ENCODE data around the gene SFTA2.
"Not testable (repeated sequence)": the region's sequence is repeated elsewhere in the genome, so short reads cannot be mapped to it uniquely, and the experiment has no call there.

The SFTA2 gene

DNA sequence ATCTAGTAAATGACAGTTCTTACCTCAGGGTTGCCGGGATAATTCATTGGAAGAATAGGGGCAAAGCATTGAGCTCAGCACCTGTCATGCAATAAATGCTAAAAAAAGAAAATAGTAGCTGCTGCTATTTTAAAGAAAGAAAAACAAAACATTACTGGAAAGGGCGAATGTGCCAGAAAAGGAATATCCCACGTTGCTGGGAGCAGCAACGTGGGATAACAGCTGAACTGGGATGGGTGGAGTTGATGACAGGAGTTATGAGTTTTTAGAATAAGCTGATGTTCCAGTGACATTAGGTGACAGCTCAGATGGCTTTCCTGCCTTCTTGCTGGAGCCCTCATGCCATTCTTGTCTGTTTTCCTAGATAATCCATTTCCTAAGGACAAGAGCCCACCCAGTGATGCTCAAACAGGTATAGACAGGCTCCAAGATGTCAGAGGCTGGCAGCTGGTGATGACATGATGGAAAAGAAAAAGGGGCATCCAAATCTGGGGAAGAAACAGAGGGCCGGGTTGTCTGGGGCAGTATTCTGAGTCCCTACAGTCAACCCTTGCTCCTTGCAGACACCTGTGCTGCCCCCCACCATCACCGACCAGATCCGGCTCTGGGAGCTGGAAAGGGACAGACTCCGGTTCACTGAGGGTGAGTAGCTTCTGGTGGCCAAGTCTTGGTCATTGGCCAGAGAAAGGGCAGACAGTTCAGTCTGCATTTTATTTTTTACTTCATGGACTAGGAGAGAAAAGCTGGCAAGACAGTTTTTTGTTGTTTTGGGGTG is 19.0 kb downstream of the SFTA2 start:
- no peak for DNase-seq

DNA sequence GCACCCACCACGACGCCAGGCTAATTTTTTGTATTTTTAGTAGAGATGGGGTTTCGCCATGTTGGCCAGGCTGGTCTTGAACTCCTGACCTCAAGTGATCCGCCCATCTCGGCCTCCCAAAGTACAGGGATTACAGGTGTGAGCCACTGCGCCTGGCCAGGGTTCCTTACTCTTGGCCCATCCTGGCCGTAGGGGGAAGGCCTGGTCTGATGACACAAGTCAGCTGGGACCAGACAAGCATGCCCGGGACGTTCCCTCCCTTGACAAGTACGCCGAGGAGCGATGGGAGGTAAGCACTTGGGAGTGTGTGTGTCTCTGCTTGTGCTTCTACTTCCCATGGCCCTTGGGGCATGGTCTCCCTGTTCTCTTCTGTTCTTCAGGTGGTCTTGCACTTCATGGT is 21.5 kb downstream of the SFTA2 start:
- not testable (repeated sequence) for DNase-seq

DNA sequence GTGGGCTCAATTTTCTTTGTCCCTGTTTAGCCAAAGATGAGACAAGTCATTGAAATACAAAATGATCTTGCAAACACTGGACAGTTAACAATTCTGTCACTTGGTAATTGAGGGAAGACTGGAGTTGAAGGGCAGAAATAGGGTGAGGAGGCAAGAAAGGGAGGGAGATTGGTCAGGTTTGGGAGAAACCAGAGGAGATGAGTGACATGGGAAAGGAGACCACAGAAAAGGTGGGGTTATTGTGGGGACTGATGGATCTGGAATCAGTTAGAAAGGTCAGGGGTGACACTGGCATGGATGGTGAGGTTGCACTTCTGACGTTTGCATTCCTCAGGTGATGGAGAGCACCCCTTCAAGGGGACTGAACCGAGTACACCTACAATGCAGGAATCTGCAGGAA is 23.3 kb downstream of the SFTA2 start:
- DNase-seq = no peak

DNA sequence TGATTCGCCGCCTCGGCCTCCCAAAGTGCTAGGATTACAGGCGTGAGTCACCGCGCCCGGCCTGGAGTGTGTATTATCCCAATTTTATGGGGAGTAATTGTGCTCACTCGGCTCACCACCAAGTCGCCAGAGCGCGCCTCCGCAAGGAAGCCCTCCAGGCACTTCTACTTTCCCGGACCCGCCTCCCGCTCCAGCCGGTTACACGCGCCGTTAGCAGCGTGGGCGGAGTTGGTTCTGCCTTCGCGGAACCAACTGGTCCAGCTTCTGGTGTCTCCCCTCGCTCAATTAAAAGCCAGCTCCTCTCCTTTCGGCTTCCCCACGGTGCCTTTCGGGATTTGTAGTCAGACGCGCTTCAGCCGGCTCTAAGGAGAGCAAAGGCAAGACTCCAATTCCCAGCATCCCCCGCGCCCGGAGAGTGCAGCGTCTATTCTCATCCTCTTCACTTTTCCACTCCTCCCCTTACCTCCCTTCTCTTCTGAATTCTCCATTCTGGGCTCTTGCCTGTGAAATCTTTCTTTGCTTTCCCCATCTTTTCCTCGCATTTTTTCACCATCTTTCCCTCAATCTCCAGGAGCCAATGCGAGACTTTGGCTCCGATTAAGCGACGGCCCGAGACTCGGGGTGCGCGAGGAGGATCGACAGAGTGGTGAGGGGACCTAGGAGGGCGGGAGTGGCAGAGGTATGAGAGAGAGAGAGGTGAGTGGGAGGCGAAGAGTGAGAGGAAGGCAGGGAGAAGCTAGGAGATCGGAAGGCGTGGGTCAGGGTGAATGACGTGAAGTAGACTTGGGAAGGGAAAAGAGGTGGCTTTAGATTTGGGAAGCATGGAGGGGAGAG is 24.0 kb downstream of the SFTA2 start, which contains the start of gene GTF2H4:
TSS of gene GTF2H4 (plus strand) at position 450 of the 834 bp plus-strand sequence.
- peak; percentile 92 for DNase-seq

DNA sequence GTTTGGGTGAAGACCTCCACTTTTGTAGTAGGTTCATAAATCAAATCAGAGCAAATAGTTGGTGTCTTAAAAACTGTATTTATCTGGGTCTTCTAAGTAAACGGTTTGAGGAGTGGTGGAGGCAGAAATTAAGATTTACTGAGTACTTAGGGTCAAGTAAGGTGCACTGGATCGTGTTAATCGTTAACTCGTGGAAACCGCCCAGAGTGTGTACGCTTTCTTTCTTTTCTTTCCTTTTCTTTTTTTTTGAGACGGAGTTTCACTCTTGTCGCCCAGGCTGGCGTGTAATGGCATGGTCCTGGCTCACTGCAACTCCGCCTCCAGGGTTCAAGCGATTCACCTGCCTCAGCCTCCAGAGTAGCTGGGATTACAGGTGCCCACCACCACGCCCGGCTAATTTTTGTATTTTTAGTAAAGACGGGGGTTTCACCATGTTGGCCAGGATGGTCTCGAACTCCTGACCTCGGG is 24.6 kb downstream of the SFTA2 start:
- DNase-seq = not testable (repeated sequence)

DNA sequence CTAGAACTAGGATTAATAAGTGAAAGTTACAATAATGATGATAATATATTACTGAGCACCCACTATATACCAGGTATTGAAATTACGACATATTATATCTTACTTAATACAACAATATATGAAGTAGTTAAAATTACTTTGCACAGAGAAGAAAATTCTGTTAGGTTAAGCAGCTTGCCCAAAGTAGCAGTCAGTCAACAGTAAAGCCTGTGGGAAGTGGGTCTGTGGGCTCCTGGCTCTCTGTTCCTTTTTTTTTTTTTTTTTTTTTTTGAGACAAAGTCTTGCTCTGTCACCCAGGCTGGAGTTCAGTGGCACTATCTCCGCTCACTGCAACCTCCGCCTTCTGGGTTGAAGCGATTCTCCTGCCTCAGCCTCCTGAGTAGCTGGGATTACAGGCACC is 28.7 kb downstream of the SFTA2 start:
- DNase-seq = no peak

DNA sequence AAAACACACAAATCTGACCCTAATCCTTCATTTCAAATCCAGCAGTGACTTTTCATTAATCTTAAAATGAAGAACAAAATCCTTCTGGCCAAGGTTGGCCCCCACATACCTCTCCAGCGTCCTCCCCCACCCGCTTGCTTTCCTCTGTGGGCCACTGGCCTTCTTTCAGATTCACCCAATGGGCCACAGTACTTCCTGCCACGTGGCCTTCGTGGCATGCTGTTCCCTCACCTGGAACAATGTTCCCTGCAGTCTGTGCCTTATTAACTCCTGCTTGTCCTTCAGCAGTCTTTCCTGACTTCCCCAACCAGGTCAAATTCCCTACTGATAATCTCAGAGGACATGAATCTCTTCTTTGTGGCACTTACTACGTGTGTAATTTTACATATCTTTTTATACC is 29.3 kb downstream of the SFTA2 start:
- no peak for DNase-seq

DNA sequence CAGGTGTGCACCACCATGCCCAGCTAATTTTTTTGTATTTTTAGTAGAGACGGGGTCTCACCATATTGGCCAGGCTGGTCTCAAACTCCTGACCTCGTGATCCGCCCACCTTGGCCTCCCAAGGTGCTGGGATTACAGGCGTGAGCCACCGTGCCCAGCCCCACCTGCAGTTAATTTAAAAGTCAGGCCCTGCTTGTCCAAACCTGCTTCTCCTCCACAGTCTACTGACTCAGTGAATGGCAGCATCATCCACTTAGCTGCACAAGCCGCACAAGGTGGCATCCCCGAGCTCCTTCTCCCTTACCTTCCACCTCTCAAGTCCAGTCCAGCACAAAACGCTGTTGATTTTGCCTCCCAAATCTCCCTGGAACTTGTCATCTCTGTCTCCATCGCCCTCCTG is 29.8 kb downstream of the SFTA2 start:
- DNase-seq = not testable (repeated sequence)

DNA sequence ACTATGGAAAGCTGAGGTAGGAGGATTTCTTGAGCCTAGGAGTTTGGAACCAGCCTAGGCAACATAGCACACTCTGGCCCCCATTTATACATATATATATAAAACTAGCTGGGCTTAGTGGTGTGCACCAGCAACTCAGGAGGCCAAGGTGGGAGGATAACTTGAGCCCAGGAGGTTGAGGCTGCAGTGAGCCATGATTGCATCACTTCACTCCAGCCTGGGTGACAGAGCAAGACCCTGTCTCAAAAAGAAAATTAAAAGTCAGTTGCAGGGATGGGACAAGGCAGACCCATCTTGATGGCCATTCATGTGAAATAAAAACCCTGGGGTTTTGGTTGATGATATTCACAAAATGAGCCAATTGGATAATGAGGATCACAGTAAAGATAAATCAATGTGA is 30.5 kb downstream of the SFTA2 start:
- no peak for DNase-seq

DNA sequence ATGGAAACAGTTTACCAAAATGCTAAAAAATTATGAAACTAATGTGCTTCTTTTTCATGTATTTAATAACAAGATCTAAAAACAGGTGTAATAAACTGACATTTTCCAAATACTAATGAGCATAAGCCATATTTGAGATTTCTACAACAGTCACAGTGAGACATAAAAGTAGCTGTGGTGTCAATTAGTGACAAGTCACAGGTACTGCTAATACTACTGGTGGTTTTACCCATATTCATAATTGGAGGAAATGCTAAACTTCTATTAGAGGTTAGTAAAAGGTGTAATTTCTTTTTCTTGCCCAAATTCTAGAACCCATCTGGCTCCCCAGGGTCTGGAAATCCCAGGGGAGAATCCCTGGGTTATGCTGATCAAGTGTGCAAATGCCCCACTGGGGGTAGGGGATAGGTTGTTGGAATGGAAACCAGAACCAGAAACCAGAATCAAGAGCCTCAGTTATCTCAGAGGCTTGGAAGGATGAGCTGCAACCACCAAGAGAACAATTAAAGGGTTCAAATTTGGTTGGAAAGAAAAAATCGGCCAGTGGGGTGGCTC is 31.0 kb downstream of the SFTA2 start:
- DNase-seq = no peak

DNA sequence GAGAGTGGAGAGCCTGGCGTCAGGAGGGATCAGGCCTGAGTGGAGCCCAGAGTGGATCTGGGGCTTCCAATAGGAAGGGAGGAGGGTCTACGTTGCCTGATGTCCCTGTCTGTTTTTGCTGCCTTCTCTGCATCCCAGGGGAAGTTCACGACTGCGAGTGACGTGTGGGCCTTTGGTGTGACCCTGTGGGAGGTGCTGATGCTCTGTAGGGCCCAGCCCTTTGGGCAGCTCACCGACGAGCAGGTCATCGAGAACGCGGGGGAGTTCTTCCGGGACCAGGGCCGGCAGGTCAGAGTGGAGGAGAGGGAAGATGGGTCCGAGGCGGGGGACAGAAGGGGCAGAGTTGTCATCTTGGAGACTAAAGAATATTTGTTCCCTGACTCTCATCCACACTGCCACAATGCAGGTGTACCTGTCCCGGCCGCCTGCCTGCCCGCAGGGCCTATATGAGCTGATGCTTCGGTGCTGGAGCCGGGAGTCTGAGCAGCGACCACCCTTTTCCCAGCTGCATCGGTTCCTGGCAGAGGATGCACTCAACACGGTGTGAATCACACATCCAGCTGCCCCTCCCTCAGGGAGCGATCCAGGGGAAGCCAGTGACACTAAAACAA is 33.1 kb downstream of the SFTA2 start:
- DNase-seq = no peak

DNA sequence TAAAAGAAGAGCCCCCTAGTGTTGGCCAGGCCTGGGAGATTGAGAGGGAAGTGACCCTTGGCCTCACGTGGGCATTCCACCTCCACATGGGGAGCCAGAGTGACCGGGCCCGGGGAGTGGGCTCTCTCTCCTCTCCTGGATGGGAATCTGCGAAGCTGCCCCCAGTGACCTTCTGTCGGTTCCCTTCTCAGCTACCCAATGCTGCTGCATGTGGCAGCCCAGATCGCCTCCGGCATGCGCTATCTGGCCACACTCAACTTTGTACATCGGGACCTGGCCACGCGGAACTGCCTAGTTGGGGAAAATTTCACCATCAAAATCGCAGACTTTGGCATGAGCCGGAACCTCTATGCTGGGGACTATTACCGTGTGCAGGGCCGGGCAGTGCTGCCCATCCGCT is 34.1 kb downstream of the SFTA2 start:
- no peak for DNase-seq

DNA sequence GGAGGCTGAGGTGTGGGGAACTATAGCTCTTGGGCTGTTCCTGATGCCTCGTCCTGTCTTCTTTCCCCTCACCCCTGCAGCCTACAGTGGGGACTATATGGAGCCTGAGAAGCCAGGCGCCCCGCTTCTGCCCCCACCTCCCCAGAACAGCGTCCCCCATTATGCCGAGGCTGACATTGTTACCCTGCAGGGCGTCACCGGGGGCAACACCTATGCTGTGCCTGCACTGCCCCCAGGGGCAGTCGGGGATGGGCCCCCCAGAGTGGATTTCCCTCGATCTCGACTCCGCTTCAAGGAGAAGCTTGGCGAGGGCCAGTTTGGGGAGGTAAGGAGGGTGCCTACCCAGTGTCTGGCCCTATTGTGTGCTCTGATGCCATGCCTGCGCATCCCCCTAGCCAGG is 35.4 kb downstream of the SFTA2 start:
- no peak for DNase-seq

DNA sequence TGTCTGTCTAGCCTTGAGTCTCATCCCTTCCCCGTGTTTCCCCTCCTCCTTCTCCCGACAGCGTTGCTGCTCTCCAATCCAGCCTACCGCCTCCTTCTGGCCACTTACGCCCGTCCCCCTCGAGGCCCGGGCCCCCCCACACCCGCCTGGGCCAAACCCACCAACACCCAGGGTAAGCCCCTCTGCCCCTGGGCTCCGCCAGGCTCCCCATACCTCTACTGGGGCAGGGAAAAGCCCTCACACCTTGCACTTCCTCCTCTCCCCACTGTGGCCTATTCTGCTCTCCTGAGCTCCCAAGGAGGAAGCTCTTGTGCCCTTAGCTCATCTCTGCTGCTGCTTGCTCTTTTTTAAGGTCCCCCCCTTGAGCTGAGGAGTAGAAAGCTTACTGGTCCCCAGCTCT is 36.6 kb downstream of the SFTA2 start:
- DNase-seq = no peak

DNA sequence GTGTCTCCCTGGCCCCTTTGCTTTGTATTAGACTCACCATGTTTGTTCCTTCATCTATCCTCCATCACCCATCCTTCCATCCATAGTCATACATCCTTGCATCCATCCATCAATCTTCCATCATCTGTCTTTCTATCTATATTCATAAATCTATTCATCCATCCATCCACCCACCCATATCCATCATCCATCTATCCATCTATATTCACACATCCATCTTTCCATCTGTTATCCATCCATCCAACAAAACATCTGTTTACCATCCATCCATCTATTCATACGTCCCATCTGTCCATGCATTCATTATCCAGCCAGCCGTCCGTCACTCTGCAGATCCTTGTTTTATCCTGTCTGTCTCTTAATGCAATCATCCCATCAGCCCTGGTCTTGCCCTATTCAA is 37.0 kb downstream of the SFTA2 start:
- DNase-seq = no peak

DNA sequence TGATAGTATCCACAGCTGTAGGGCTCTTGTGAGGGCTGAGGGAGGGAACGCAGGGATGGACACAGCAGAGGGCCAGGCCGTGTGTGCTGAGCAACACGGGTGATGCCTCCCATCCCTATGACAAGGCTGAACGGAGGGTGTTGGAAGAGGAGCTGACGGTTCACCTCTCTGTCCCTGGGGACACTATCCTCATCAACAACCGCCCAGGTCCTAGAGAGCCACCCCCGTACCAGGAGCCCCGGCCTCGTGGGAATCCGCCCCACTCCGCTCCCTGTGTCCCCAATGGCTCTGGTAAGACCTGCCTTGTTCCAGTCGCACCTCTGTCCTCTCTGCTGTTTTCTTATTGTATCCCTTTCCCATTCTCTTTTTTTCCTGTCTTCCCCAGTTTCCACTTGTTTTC is 37.6 kb downstream of the SFTA2 start:
- no peak for DNase-seq

DNA sequence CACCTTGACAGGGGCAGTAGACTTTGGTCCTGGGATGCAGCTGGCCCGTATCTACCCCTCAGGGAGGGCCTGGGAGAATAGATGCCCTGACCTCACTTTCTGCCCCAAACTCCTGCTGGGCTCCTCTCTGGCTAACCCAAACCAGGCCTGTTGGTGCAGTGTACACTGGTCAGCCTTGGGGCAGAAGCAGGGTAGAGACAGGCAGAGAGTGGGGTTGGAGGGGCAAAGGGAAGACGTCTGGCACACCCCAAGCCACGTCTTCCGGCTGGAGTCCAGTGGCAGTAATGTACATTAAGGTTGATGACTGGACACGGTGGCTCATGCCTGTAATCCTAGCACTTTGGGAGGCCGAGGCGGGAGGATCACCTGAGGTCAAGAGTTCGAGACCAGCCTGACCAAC is 38.3 kb downstream of the SFTA2 start:
- no peak for DNase-seq

DNA sequence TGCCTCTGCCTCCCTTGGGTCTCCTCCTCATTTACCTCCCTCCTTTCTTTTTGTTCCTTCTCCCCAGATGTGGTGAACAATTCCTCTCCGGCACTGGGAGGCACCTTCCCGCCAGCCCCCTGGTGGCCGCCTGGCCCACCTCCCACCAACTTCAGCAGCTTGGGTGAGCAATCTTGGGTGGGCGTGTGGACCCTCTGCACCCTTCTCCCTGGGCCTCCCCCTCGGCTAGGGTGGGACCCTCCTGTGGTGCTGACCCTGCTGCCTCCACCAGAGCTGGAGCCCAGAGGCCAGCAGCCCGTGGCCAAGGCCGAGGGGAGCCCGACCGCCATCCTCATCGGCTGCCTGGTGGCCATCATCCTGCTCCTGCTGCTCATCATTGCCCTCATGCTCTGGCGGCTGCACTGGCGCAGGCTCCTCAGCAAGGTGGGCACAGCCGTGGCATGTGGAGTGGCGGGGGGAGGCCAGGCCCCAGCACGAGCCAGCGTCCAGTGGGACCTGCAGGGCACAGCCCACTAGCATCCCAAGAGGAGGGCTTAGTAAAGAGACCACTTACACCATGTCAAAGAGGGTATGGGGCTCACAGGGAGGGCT is 38.9 kb downstream of the SFTA2 start:
- no peak for DNase-seq

DNA sequence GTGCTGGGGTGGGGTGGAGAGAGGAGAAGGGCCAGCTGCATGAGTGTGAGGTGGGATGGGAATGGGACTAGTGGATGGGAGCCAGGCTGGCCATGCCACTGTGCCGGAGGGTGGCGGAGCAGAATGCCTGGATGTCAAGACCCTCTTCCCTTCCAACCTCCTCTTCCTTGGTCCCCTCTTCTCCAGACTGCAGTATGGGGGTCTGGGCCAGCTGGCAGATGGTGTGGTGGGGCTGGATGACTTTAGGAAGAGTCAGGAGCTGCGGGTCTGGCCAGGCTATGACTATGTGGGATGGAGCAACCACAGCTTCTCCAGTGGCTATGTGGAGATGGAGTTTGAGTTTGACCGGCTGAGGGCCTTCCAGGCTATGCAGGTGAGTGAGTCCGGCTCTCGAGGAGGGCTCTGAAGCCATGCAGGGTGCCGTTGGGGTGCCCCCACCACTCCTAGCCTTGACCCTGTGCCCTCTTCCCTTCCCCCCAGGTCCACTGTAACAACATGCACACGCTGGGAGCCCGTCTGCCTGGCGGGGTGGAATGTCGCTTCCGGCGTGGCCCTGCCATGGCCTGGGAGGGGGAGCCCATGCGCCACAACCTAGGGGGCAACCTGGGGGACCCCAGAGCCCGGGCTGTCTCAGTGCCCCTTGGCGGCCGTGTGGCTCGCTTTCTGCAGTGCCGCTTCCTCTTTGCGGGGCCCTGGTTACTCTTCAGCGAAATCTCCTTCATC is 40.0 kb downstream of the SFTA2 start:
- no peak for DNase-seq

DNA sequence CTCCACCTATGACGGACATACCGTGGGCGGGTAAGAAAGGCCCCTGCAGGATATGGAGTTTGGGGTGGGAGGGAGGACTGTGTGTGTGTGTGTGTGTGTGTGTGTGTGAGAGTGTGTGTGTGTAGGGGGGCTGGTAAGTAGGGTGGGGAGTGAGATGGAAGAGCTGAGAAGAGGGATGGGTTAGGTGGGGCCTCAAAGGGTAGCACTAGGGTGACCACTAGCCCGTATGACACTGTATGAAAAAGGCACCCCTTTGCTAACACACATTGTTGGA is 40.6 kb downstream of the SFTA2 start:
- DNase-seq = no peak

DNA sequence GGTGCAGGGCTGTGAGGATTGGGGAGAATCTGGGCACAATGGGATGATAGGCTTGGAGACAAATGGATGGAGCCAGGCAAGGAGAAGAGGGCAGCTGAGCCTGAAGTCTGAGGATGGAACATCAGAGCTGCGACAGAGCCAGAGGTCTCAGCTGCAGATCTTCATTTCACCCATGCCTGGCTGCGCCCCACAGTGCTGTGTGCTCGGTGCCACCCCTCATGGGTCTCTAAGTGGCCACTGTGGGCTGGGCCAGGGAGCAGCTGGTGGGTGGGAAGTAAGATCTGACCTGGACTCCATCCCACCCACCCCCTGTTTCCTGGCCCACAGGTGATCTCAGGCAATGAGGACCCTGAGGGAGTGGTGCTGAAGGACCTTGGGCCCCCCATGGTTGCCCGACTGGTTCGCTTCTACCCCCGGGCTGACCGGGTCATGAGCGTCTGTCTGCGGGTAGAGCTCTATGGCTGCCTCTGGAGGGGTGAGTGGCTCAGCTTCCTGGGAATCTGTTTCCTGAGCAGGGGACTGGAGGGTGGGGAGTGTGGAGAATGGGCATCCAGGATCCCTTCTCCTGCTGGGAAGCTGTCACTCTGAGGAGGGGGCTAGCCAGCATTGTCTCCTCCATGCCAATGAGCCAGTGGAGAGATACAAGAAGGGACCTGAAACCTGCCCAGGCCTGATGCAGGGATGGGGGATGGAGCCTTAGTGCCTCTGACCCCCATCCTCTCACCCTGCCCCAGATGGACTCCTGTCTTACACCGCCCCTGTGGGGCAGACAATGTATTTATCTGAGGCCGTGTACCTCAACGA is 41.1 kb downstream of the SFTA2 start:
- DNase-seq = no peak

All from GF-D8 (cell line).